HG02981 (cell line): Measurements from ENCODE around the gene NEK10.

Experiments
- ATAC-seq: cut with Tn5 transposase; IDR thresholded peaks from one replicate; pipeline ENCODE4 v1.9.1; 2021; ENCODE audit warnings: mild to moderate bottlenecking, moderate library complexity; ENCODE audit not compliant: unreplicated experiment

Gene NEK10

DNA sequence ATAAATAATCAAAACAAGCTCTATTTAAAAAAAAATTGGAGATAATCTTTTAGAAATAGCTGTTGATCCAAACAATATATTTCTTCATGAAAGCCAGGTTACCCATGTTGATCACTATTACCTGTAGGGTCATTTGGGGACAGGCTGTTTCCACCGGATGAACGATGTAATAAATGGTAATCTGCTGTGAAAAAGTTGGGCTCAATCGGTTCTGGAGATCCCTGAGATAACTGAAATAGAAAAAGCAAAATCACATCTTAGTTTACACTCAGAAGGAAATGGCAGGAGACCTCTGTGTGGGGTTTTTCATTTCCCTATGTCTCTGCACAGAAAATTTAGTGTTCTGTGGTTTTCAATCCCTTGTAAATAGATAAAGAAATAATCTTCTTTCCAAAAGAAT lies 249.5 kb downstream of the NEK10 start:
- ATAC-seq = no peak

DNA sequence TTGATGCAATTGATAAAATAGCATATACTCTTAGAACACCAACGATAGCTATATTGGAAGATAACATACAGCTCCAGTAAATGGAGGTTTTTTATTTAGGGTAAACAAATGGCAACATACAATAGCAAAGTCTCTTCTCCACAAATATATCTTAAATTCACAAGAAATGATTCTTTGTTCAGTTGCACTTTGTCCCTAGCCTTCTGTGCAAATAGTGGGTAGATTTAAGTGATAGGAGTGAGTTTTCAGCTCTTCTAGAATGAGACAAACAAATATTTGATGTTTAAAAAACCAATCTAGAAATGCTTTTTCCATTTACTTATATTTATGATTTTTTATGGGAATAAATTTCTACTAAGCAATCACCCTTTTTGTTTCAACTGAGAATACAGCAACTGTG lies 253.8 kb downstream of the NEK10 start:
- ATAC-seq = no peak

DNA sequence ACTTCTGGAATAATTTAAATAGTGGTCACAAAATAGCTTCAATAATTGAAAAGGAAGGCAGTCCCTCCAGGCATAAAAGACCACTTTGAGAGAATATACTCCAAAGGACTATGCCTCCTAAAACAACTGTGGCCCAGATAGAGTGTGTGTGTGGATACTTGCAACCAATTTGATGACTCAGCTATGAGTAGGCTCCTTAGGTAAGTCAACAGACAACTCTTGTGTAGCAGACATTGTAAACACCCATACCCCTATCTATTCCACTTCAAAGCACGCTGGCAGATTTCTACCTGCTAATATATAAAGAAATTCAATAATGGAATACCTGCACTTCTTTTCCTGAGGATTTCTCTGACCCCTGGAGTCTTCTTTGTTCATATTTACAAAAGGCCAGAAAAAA lies 254.5 kb downstream of the NEK10 start:
- ATAC-seq = no peak

DNA sequence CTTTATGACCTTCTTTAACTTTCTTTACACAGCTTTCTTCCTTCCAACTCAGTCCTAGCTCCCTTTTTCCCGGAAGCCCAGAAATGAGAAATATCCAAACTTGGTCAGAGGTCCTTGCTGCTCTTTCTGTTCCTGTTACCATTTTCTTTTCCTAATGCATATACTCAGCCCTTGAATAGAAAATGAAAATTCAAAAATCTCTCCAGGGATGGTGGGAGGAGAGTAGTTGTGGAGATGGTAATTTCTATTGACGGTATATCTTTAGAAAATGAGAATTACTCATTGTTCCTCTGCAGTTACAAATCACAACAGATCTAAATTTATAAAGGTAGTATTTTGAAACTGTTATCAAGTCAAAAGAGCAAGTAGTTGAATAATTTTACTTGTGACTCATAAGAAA lies 255.1 kb downstream of the NEK10 start:
- no peak for ATAC-seq

DNA sequence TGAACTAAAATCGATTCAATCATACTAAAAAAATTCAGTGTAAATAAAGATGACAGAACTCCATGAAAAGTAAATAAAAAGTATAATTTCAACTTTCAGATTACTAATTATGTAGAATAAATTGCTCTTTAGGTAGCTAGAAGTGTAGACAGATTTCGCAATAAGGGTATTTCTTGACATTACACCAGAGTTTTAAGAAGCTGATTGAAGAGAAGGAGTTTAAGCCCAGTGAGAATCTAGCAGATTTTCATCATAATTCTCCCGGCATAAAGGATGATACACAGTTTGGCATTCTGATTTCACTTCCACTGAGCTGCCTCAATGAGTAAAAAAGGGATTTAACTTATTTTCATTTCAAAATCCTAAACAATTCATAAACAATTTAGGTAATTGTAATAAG lies 259.2 kb downstream of the NEK10 start:
- no peak for ATAC-seq

DNA sequence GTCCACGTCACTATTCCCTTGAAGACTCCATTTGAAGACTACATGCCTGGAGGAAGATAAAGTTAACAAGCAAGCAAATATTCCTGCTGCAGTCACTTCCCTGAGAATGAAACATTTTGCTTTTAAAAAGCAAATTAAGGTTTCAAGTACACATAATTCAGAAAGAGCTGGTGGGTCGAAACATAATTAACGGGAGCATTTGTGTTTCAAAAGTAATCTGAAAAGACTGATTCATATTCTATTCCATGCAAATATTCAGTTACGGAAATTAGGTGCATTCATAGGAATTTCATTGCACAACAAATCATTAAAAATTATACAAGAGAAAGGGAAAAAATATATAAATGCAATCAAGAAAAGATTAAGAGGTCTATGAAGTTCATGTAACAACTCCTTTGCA lies 260.9 kb downstream of the NEK10 start:
- no peak for ATAC-seq

DNA sequence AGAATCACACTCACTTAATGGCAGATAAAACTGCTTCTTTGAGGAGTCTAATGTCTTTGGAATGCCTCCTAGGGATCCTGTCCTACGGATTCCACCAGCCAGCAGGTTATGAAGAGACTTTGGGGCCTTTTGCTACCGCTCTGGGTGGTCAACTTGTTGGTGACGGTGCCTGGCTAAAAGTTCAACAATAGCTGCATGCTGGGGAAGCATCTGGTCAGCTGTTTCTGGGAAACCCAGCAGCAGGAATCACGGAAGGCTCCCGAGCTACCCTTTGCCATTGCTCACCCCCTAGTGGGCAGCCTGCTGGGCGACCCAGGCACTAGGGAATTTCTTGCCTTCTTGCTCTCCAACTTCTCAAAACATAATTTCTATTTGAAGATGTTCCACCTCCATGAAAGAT lies 263.3 kb downstream of the NEK10 start:
- no peak for ATAC-seq

DNA sequence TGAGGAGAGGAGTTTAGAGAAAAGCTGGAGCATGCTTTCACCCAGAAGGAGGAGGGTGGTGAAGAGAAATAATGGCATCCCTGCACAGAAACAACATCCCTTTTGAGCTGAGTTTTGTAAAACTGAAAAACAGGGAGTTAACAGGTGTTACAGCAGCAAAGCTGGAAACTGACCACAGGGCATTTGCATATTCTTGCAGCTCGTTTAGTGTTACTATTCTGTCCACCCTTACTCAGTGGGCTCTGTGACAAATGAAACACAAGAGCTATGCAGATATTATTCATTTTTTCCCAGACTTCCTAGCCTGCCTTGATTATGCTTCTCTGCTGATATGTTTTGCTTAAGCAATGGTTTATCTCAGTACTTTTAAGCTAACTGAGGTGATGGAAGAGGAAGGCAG lies 272.0 kb downstream of the NEK10 start:
- ATAC-seq = no peak

DNA sequence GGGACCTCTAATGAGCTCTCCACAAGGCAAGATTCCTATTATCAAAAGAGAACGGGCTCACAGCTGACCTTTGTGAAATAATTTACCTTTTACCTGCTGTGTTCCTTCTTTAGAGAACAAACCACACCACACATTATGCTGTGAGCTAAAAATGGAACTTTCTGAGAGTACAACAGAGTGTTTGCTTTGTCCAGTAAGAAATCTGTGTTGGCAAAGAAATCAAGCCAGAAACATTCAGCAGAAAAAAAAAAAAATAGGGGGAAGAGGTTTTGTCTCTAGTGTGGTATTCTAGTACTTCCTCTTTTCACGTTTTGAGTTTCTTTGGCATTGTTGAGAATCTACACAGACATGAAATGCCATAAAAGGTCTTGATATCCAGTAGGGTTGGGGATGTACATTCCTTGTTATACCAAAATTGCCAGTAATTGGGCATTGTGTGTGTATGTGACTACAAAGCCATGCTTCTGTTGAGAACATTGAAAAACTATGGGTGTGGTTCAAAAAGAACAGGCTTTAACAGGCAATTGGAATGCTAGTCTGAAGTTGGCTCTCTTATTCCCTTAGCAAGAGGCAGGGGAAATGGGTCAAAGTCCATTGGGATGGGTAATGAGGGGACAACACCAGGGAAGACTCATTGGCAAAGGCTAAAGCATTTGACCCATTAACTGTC lies 273.5 kb downstream of the NEK10 start:
- ATAC-seq = no peak

DNA sequence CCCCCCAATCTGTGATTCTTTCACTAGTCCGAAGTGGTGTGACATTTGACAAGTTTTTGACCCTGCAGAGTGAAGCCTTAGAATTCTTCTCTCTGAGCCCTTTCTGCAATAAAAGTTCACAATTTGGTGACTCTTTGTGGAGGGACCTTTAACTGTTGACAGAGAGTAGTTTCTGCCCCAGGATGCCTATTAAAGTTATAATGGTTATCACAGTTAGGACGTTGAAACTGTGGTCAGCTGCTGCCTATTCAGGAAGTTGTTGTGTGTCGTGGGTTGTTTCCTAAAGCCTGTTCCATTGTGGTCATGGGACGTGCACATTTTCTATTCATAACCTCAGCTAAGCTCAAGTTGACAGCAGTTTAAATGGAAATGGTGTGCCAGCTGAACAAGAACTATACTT lies 274.5 kb downstream of the NEK10 start:
- ATAC-seq = no peak

DNA sequence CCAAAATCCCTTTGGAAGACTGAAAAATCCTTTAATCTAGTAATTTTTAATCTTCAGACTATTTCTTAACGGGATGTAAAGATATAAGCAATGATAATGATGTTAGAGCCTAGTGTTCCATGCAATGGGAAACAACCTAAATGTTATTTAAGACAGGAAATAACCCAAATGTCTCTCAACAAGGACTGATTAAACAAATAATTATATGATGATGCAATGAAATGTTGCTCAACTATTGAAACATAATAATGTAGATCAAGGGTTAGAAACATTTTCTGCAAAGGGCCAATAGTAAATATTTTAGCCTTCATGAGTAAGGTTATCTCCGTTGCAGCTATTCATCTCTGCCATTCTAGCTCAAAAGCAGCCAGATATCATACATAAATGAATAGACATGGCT lies 275.4 kb downstream of the NEK10 start:
- ATAC-seq = no peak

DNA sequence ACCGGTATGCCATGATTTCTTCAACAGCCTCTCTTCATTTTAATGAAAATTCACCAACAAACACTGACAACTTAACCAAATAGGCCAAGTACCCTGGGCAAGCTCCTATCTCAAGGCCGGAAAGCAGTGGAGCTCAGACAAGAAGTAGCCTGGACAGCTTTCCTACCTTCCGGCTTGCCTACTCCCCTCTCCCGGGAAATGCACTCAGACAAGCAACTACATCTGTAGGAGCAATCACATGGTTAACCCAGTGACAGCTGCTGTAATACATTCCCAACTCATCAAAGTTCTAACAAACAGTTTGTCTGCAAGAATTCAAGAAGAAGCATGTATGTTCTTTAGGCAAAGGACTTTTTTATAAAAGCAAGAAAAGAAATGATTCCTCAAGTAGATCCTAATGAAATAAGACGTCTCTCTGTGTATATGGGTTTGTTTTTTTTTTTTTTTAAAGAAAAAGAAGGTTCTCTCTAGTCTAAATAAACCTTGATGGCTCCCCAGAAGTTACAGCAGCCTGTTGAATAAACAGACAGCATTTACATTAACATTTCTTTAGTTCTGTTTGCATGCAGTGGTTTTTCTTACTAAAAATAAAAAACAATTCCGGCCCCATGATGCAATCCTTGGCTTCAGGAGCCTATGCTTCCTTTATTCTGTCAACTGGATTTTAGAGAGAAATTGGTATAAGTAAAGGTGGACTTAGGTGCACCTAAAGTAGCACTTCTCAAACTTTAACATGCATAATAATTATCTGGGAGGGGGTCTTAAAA lies 278.7 kb downstream of the NEK10 start:
- ATAC-seq = no peak

DNA sequence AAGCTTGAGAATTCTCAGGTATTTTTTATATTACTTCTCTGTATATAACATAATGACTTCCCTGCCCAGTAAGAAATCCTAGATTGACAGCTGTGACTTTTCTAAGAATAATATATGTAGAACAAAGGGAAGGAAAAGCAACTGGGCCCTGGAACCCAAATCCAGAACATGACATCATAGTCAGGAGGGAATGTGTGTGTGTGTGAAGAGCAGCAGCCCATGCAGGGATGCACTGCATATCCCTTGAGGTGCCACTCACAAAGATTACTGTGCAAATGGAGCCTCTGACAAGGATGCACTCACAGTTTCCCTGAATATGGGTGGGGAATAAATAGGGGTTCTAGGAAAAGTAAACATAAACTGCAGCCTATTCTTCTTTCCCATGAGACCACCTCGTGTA lies 279.5 kb downstream of the NEK10 start:
- ATAC-seq = no peak

DNA sequence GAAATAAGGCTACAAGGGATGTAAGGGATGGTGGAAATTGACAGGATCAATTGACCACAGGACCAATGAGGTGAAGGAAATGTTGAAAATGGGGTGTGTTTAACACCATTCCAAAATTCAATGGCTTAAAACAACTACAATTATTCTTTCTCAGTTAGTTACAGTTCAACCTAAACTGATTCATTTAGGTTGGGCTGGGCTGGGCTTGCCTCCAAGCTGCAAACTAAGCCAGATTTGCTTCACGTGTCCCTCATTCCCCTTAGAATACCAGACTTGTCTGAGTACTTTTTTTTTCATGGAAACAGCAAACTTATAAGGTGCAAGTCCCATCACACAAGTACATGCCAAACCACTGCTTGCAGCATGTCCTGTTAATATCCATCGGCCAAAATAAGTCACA lies 280.1 kb downstream of the NEK10 start:
- no peak for ATAC-seq

DNA sequence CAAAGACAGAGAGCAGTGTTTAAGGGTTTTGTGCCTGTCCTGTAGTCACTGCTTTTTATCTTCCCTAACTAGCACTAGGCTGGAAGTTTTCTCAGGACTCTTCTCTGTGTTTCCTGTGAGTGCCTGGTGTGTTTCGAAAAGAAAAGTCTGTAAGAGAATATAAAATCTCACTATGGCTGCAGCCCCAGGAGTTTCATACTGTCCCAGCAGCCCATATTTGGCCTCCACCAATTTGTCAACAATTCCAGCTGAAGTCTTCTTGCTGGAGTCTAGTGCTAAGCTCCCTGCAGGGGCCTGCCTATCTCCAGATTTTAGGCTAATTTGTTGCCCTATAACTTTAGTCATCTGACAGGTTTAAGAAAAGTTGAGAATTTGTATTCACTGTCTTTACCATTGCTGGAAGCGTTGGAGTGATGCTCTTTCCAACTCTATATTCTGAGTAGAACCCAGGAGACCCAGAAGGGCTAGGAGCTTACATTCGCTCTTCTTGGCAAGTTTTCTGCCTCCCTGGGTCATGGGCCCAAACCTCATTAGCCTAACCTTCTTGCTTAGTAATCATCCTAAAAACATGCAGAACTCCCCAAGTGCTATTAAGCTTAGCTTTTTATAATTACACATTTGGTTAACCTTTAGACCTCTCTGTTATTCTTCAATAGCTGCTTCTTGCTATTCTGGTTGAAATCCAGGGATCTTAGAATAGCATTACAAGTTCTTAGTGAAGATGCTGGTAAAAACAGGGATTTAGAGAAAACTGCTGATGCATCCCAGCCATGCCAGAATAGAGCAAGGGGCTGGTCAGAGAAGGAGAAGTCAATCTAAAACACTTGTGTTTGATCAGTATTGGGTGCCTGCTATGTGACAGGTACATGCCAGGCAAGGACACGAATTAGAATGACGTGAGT lies 283.1 kb downstream of the NEK10 start:
- no peak for ATAC-seq

DNA sequence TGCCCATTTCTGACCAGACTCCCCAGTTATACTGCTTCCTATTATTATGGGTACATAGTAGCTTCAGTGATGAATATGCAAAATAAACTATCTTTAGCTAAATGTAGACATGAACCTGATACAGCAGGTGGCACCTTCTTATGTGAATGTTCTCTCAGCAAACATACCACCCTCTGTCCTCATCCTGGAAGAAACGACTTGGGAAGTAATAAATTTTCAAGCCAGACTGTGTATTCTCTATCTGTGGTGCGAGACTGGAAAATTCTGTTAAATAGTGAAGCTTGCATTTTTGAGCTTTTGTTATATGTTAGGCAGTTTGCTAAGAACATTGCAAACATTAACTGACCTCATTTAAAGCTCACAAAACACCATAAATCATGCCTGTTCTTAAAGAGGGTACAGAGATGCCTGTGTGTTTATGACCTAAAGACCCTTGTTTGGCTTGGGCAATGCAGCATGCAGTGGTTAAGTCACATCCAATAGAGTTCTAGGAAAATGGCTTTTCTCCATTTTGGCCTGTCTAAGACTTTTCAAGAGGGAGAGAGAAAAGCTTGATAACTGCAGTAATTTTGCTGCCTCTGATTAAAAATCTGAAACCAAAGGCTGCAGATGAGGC lies 287.1 kb downstream of the NEK10 start:
- no peak for ATAC-seq

DNA sequence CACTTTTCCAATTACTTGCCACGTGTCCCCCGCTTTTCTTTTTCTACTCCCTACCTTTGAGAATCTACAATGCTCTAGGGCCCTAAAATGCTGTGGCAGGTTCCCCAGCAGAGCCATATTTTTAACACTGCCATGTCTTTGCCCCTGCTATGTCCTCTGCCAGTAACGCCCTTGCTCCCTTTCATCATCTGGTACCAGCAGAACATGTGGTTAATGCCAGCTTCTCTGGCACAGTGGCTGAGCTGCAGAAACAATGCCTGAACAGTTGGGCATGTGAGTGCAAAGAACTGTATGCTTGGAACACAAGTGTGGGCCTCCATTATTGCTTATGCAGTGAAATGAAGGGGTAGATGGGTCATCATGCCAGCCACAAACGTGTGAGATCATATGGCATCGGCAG lies 287.6 kb downstream of the NEK10 start:
- no peak for ATAC-seq

DNA sequence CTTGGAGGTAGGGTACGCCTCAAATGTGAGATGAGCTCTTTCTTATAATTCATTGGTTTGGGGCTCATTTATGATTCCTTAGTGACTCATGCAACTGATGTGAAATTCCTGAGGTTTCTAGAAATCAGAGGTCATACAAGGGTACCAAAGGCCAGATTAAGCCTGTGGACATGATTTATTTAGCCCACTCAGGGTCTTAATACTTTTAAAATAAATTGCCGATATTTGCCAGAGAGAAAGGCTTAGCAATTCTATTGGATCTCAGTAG lies 289.0 kb downstream of the NEK10 start:
- no peak for ATAC-seq

DNA sequence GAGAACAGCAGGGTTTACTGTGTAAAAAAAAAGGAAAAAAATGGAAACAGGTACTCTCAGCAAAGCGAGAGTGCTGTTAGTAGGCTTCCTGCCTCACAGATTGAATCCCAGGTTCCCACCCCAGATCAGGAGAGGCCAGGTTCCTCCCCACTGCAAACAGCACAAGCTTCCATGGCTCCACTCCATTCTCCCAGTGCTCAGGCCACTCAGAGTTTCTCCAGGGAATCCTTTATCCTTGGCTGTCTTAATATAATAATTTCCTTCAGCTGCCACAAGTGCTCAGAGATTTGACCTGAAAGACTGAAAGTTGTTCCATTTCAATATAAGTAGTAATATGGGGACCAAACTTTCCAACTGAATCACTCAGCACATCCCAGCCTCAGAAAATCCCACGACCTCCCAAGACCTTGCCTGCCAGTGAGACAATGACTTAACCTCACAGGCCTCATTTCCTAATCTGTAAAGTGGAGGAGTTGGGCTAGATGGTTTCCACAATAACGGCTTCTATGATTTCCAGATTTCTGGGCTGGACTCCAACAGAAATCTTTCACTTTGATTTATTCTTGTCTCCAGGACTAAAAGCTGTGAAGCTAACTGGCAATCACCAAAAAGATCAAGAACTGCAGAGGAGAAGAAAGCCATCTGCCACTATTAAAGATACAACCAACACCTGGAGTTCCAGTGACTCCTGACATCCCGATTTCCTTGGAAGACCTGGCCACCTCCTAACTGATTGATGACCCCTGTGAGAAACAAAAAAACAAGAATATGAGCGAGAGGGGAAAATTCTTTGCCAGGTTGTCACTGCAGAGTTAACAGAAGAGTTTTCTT lies 289.5 kb downstream of the NEK10 start:
- ATAC-seq = no peak

DNA sequence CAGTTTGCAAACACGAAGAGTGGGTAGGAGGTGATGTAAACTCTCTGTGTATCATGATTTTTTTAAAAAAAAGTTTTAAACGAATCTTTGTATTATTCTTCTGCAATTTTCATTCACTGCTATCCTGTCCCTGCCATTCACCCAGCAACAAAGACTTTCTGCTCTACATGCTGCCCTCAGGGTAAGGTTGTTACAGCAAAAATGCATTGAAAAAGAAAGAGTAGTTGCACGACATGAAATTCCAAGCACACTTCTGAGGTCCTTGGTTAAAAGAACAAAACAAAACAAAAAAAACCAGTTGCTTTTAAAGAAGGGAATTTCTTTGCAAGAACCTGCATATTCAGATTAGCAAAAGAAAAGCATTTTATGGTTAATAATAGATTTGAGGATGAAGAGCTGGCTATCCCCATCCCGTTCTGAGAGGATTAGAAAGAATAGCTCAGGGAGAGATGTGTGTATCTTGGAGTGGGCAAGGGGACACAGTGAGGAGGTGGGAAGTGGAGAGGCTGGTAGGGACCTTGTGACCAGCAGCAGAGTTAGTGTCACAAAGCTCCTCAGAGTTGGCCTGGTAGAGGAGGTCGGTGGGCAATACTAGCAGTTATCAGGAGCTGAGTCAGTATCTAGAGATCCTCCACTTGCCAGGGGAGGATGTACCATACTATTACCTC lies 290.8 kb downstream of the NEK10 start:
- ATAC-seq = no peak
